T-helper 2 cell treated with Interferon-gamma antibody and Interleukin-4, amounts not matched to agents 100 ng/mL and 5 ng/mL, for 36 hours (primary cell): ENCODE measurements around the gene DDX39A. TPM values are rescaled to one million over a fixed set of nuclear protein-coding genes. Genes with fewer than 3 reads are reported as not detected.
"Not testable (repeated sequence)": the region's sequence is repeated elsewhere in the genome, so short reads cannot be mapped to it uniquely, and the experiment has no call there.

Experiments used
- intact Hi-C: fragments of 100-400 bp; cut with micrococcal nuclease; formaldehyde crosslinking; loops from one replicate; pipeline ENCODE4 v1.15.1; 2023
- total RNA-seq: library from RNA; stranded (reverse); gene quantifications from 2 replicates; pipeline ENCODE4 v1.2.3, GENCODE V29; 2022

Gene DDX39A
- total RNA-seq, 1 donor from 2014 or later, result 287 TPM

DNA sequence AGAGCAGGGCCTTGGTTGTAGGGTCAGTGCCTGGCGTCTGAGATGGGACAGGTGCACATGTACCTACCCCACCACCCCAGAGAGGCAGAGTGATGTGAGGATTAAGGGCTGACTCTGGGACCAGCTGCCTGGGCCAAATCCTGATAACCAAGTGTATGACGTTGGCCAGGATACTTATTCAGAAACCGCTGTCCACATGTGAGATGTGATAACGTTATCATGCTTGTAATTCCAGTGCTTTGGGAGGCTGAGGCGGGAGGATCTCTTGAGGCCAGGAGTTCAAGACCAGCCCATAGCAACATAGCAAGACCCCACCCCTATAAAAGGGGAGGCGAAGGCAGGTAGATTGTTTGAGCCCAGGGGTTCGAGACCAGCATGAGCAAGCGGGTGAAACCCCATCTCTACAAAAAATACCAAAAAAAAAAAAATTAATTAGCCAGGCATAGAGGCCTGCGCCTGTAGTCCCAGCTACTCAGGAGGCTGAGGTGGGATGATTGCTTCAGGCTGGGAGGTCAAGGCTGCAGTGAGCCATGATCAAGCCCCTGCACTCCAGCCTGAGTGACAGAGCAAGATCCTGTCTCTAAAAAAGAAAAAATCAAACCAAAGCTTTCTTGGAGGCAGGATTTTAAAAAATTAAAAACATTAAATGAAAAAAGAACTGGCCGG, 27.9 kb downstream of the DDX39A start:
- intact Hi-C loops, result no loop called here

DNA sequence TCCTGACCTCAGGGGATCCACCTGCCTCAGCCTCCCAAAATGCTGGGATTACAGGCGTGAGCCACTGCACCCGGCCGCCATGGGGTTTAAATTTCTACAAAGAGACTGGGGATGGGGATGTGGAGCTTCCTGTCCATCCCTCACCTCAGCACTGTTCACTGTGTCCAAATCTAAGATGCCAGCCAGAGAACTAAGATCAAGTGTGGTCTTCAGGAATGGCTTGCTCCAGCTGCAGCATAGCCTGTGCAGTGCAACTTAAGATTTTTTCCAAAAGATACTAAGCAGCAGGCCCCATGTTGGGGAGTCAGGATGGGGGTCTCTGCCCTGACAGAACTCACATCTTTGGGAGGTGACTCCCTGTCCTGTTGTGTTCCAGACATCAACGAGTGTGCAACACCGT, 28.6 kb downstream of the DDX39A start:
- intact Hi-C loops, result no loop called here

DNA sequence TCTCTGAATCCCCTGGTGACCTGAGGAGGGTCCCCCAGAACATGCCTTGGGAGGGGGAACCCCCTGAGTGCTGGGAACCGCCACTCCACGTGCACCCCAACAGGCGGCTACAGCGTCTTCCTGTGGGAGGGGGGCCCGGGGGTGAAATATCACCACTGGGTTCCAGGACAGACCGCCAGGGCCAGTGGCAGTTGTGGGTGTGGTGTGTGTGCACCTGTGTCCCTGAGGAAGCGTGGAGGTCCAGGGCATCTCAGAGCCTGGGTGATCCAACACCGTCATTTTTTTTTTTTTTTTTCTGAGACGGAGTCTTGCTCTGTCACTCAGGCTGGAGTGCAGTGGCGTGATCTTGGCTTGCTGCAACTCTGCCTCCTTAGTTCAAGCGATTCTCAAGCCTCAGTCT, 33.6 kb downstream of the DDX39A start:
- intact Hi-C loops, result no loop called here

GRCh38 chr19:14383661-14384555, 35.2 kb downstream of the DDX39A start:
- intact Hi-C loops, result loop anchor here (5.0 kb wide), 1 partner anchor 33 kb away; the partner anchor contains the start of gene DDX39A

DNA sequence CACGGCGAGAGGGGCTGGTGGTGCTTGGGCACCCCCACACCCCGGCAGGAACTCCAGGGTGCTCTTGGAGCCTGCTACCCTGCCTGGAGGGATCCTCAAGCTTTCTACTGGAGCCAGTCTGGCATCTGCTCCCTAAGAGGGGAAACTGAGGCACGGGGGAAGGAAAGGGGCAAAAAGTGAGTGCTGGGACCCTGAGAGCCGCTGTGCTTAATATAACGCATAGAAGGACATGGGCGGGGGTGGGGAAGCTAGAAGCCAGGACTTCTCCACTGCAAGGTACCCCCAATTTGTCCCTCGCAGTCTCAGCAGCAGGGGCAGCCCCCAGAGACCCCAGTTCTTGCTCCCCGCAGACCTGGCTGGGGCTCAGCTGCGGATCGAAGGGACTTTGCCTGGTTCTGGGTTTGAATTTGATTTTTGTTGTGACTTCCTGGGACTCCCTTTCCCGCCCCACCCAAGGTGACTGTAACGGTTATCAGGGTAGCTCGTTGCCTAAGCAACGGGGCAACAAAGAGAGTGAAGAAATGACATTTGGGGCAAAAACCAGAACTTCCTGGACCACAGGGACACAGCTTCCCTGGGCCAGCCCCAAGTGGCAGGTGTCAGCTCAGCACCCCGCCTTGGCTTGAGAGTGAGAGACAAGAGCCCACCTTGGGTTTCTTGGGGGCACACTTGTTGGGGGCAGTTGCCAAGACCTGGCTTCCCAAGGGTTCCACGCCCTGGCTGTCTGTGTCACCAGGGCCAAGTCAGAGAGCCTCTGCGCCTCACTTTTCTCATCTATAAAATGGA, 37.3 kb downstream of the DDX39A start:
- intact Hi-C loops, result loop anchor here (1.0 to 5.0 kb wide), 2 partner anchors 12 to 35 kb away; partner anchors contain the start of gene DDX39A

GRCh38 chr19:14379294-14380065, 39.7 kb downstream of the DDX39A start:
- intact Hi-C loops, result loop anchor here (5.0 kb wide), 1 partner anchor 38 kb away; the partner anchor contains the start of gene DDX39A

GRCh38 chr19:14378890-14379289, 40.3 kb downstream of the DDX39A start:
- intact Hi-C loops, result no loop called here

DNA sequence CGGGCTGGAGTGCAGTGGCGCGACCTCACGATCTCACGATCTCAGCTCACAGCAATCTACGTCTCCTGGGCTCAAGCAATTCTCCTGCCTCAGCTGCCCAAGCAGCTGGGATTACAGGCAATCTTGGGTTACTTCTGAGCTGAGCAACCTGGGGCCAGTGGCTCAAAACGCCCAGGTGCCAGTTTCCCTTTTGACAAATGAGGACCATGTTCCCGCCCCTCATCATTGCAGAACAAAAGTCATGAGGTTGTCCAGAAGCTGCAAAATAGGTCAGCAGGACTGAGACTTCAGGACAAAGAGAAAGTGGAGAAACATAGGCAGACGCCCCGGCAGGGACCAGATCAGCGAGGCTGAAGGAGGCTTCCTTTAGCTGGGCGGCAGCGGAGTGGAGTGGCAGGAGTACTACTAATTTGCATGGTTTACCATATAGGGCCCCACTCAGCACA, 41.2 kb downstream of the DDX39A start:
- intact Hi-C loops, result no loop called here

GRCh38 chr19:14375582-14376291, 43.4 kb downstream of the DDX39A start:
- intact Hi-C loops, result loop anchor here (1.0 kb wide), 1 partner anchor 9 kb away; no protein-coding TSS in a partner anchor

DNA sequence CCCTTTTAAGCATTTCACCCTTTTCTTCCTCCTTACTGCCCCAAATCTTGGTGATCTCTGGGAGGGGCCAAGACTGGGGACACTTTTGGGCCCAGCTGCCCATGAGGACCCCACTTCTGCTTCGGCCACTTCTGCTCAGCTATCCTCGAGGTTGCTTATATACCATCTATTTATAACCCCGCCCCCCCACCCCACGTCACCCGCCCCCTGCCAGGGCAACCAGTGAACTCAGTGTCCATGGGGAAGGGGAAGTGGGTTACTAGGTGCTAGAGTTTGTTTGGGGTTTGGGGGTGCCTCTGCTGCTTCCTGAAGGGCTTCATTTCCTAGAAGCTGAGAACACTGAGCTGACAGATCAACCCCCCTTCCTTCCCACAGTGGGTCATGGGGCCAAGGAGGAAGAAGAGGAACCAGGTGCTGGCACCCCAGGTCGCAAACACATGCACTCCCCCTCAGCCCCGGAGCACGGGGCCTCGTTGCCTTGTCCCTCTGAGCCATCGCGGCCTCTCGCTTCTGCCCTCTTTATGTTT, 44.0 kb downstream of the DDX39A start:
- intact Hi-C loops, result loop anchor here (1.0 kb wide), 1 partner anchor 9 kb away; no protein-coding TSS in a partner anchor

DNA sequence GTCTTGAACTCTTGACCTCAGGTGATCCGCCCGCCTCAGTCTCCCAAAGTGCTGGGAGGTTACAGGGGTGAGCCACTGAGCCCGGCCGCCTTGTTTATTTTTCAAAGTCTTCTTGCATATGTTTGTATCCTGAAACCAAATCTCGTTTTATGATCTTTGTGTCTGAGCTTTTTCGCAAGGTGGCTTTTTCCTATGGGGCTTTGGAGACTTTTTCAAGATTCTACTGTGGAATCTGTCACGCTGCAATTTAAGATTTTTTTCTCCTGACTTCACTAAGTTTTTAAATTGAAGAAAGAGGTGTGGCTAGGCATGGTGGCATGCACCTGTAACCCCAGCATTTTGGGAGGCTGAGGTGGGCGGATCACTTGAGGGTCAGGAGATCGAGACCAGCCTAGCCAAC, 44.8 kb downstream of the DDX39A start:
- intact Hi-C loops, result not testable (repeated sequence)

DNA sequence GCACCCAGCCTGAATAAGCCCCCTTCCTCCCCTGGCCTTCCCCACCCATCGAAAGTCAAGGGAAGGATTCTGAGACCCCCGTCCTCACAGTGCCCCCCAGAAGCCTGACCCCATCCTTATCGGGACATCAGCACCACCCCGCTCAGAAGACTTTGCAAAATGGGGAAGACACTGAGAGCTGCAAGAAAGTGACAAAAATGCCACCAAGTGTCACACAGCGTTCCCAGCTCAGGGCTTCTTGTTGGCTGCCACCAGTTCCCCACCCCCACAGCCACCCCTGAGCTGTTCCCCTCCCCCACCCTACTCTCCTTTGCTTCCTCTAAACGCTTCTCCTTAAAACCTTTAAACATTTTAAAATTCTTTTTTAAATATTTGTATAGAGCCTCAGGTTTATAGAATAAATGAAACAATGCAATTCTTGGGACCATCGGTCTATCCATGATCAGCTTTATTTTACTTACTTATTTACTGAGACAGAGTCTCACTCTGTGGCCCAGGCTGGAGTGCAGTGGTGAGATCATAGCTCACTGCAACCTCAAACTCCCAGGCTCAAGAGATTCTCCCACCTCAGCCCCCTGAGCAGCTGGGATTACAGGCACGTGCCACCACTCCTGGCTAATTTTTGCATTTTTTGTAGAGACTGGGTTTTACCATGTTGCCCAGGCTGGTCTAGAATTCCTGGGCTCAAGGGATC, 46.6 kb downstream of the DDX39A start:
- intact Hi-C loops, result not testable (repeated sequence)

DNA sequence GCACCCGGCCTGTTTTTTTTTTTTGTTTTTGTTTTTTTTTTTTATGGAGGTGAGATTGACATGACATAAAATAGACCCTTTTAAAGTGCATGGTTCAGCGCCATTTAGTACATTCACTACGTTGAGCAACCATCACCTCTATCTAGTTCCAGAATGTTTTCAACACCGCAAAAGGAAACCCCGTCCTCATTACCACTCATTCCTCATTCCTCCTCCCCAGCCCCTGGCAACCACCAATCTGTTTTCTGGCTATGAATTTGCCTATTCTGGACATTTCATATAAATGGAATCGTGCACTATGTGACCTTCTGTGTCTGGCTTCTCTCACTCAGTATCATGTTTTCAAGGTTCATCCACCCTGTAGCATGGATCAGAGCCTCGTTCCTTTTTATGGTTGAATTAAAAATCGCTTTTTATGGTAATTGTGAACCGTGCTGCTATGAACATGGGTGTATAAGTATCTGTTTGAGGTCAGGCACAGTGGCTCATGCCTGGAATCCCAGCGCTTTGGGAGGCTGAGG, 47.8 kb downstream of the DDX39A start:
- intact Hi-C loops, result no loop called here

GRCh38 chr19:14370940-14371280, 48.2 kb downstream of the DDX39A start:
- intact Hi-C loops, result loop anchor here (1.0 kb wide), 1 partner anchor 11 kb away; no protein-coding TSS in a partner anchor

- intact Hi-C loops, result loop anchor here (1.0 kb wide), 1 partner anchor 12 kb away; no protein-coding TSS in a partner anchor
Measured at GRCh38 chr19:14370169-14370939, 48.8 kb downstream of the DDX39A start.

- intact Hi-C loops, result loop anchor here (1.0 to 5.0 kb wide), 3 partner anchors 13 to 532 kb away; partner anchors contain the start of gene ASF1B
Measured at GRCh38 chr19:14369399-14370168, 49.6 kb downstream of the DDX39A start.

GRCh38 chr19:14368011-14368513, 51.1 kb downstream of the DDX39A start:
- intact Hi-C loops, result loop anchor here (5.0 kb wide), 2 partner anchors 231 to 531 kb away; partner anchors contain the start of gene ASF1B
